GM23338 (cell line): ENCODE results near the gene NTMT1. TPM values are rescaled to one million over a fixed set of nuclear protein-coding genes. Genes with fewer than 3 reads are reported as not detected.

Experiments
- ATAC-seq: fragments of 200-7000 bp; cut with Tn5 transposase; 3 replicates; pipeline ENCODE4 v1.9.1; 2020
- DNase-seq: peaks from one replicate; pipeline ENCODE4 v3.0.0-alpha.2; 2015; ENCODE audit warnings: low spot score
- H2AFZ ChIP-seq: fragments of 200-600 bp; sonication (generic); 2 replicates; pipeline ENCODE4 v1.8.0; 2016; ENCODE audit warnings: antibody characterized with exemption, mild to moderate bottlenecking, moderate library complexity
- H3F3A ChIP-seq: fragments of 200-600 bp; sonication (generic); replicated peaks from 2 replicates; pipeline ENCODE4 v1.8.0; 2017; ENCODE audit warnings: antibody characterized with exemption, mixed run types, low read depth
- H3K27ac ChIP-seq: fragments of 200-600 bp; sonication (generic); 2 replicates; pipeline ENCODE4 v1.6.1; 2016; ENCODE audit warnings: low read depth
- H3K27me3 ChIP-seq: fragments of 200-600 bp; sonication (generic); 2 replicates; pipeline ENCODE4 v1.8.0; 2016; ENCODE audit warnings: mild to moderate bottlenecking, mixed run types, moderate library complexity; ENCODE audit not compliant: insufficient read depth
- H3K36me3 ChIP-seq: fragments of 200-600 bp; sonication (generic); 2 replicates; pipeline ENCODE4 v1.8.0; 2016; ENCODE audit warnings: mild to moderate bottlenecking; ENCODE audit not compliant: insufficient read depth
- H3K4me1 ChIP-seq: fragments of 200-600 bp; sonication (generic); 2 replicates; pipeline ENCODE4 v1.8.0; 2016; ENCODE audit warnings: mild to moderate bottlenecking, moderate library complexity; ENCODE audit not compliant: insufficient read depth
- H3K4me2 ChIP-seq: fragments of 200-600 bp; sonication (generic); 2 replicates; pipeline ENCODE4 v1.7.1; 2017; ENCODE audit warnings: mixed run types
- H3K4me3 ChIP-seq: fragments of 200-600 bp; sonication (generic); 2 replicates; pipeline ENCODE4 v1.6.1; 2016; ENCODE audit warnings: mixed run types
- H3K79me2 ChIP-seq: fragments of 200-600 bp; sonication (generic); replicated peaks from 2 replicates; pipeline ENCODE4 v1.8.0; 2017; ENCODE audit warnings: mild to moderate bottlenecking; ENCODE audit not compliant: insufficient read depth
- H3K9me2 ChIP-seq: fragments of 200-600 bp; sonication (generic); 2 replicates; pipeline ENCODE4 v1.8.0; 2017; ENCODE audit not compliant: insufficient read depth
- H4K20me1 ChIP-seq: fragments of 200-600 bp; sonication (generic); replicated peaks from 2 replicates; pipeline ENCODE4 v1.8.0; 2017; ENCODE audit warnings: mild to moderate bottlenecking; ENCODE audit not compliant: insufficient read depth
- H3K27ac Mint-ChIP-seq: 2 replicates; pipeline ENCODE4 v1.8.0; 2020; ENCODE audit warnings: inconsistent platforms, mild to moderate bottlenecking, moderate library complexity, mixed read lengths
- H3K27me3 Mint-ChIP-seq: 3 replicates; pipeline ENCODE4 v1.8.0; 2022; ENCODE audit warnings: low read depth, mild to moderate bottlenecking, moderate library complexity, mixed read lengths, inconsistent platforms; ENCODE audit not compliant: insufficient read depth, poor library complexity
- H3K36me3 Mint-ChIP-seq: 3 replicates; pipeline ENCODE4 v1.8.0; 2021; ENCODE audit warnings: low read depth, mild to moderate bottlenecking, inconsistent platforms, moderate library complexity, mixed read lengths
- H3K4me1 Mint-ChIP-seq: 3 replicates; pipeline ENCODE4 v1.8.0; 2020; ENCODE audit warnings: mild to moderate bottlenecking, inconsistent platforms, mixed read lengths
- H3K4me3 Mint-ChIP-seq: 3 replicates; pipeline ENCODE4 v1.8.0; 2021; ENCODE audit warnings: moderate library complexity, mild to moderate bottlenecking, inconsistent platforms, mixed read lengths
- H3K9me3 Mint-ChIP-seq: 3 replicates; pipeline ENCODE4 v1.8.0; 2020; ENCODE audit warnings: moderate library complexity, mild to moderate bottlenecking, inconsistent platforms, mixed read lengths
- CREB1 ChIP-seq: fragments of 250-450 bp; sonication (Bioruptor Pico); IDR thresholded peaks from 2 replicates; pipeline ENCODE4 v1.5.0; 2020; ENCODE audit warnings: low read depth, mild to moderate bottlenecking, moderate library complexity
- EZH2phosphoT487 ChIP-seq: fragments of 200-600 bp; sonication (generic); IDR thresholded peaks from one replicate; pipeline ENCODE4 v1.8.1; 2018; ENCODE audit warnings: antibody characterized with exemption; ENCODE audit not compliant: unreplicated experiment
- JUNB ChIP-seq: IDR thresholded peaks from one replicate; pipeline ENCODE4 v1.6.1; 2016; ENCODE audit warnings: antibody characterized with exemption; ENCODE audit not compliant: unreplicated experiment
- NANOG ChIP-seq: IDR thresholded peaks from 2 replicates; pipeline ENCODE4 v1.6.1; 2016; ENCODE audit warnings: antibody characterized with exemption, borderline replicate concordance
- STAT1 ChIP-seq: IDR thresholded peaks from one replicate; pipeline ENCODE4 v1.6.1; 2016; ENCODE audit warnings: antibody characterized with exemption; ENCODE audit not compliant: unreplicated experiment
- ZNF114 ChIP-seq: fragments of 250-450 bp; sonication (Bioruptor Pico); IDR thresholded peaks from 2 replicates; pipeline ENCODE4 v1.5.0; 2020; ENCODE audit warnings: mild to moderate bottlenecking, moderate library complexity
- polyA plus RNA-seq: library from polyadenylated mRNA; unstranded; fragments of >200 nt; fragmentation: Nextera tagmentation; extraction: Ambion mirVana; gene quantifications from 2 replicates; pipeline ENCODE4 v1.2.1, GENCODE V29; 2016
- total RNA-seq: library from RNA; depleted of rRNA; stranded (reverse); fragments of >200 nt; shearing (Covaris generic); gene quantifications from 2 replicates; pipeline ENCODE4 v1.2.3, GENCODE V29; 2014
- TF ChIP-seq, protein P1 (sequence below): fragments of 250-450 bp; sonication (Bioruptor Pico); IDR thresholded peaks from 2 replicates; pipeline ENCODE4 v1.5.0; 2020; ENCODE audit warnings: mild to moderate bottlenecking, moderate library complexity
- TF ChIP-seq, protein P2 (sequence below): IDR thresholded peaks from 2 replicates; pipeline ENCODE4 v1.6.1; 2016; ENCODE audit warnings: antibody characterized with exemption
- TF ChIP-seq, protein P3 (sequence below), 2 experiments: fragments of 200-600 bp in 1 of 2; sonication (generic) in 1 of 2; conservative IDR thresholded peaks; 2 replicates each; pipeline versions ENCODE4 v1.5.1 to v1.6.1; 2016 to 2017; ENCODE audit warnings: antibody characterized with exemption in 2 of 2, low read depth in 2 of 2, mild to moderate bottlenecking in 2 of 2, moderate library complexity in 1 of 2

The NTMT1 gene
- total and polyA plus RNA-seq, 2 experiments from 2014 or later, result 59.4 to 108 TPM

DNA sequence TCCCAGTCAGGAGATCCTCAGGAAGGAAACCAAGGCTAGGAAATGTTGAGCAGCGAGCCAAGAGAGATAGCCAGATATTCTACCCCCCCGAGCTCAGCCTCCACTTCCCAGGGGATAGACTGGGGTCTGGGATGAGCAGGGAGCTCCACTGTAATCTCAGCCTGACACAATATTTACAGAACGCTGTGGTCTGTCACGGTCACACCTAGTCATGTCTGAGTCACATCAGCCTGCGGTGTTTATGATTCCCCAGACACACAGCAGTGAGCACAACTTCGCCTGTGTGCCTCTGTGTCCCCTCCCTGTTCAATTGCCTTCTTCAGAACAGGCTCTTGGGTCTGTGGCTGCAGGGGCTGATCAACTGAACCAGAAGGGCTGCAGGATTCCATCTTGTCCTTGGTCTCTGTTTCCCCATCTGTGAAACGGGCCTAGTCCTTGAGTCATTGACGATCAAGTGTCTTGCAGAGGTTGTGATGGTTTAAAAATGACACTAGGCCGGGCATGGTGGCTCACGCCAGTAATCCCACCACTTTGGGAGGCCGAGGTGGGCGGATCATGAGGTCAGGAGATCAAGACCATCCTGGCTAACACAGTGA is 30.9 kb downstream of the NTMT1 start:
- DNase-seq (no peak), ATAC-seq (no peak)
- Mint-ChIP-seq H3K27ac (no peak overlapping the region), H3K4me3 (no peak overlapping the region), H3K36me3 (no peaks in the 10 kb centered on the region), H3K27me3 (peaks cover 4% of the 10 kb centered on the region), H3K4me1 (no peaks in the 10 kb centered on the region), H3K9me3 (no peaks in the 10 kb centered on the region)
- Histone ChIP-seq H2AFZ (no peak overlapping the region), H4K20me1 (no peaks in the 10 kb centered on the region), H3K9me2 (no peaks in the 10 kb centered on the region), H3K36me3 (no peaks in the 10 kb centered on the region), H3F3A (no peaks in the 10 kb centered on the region), H3K27ac (no peak overlapping the region), H3K4me1 (no peaks in the 10 kb centered on the region; the same call in 1 of the 2 replicates), H3K4me3 (no peak overlapping the region), H3K4me2 (no peak overlapping the region), H3K79me2 (no peaks in the 10 kb centered on the region), H3K27me3 (no peaks in the 10 kb centered on the region)
- TF ChIP-seq, protein P1, sequence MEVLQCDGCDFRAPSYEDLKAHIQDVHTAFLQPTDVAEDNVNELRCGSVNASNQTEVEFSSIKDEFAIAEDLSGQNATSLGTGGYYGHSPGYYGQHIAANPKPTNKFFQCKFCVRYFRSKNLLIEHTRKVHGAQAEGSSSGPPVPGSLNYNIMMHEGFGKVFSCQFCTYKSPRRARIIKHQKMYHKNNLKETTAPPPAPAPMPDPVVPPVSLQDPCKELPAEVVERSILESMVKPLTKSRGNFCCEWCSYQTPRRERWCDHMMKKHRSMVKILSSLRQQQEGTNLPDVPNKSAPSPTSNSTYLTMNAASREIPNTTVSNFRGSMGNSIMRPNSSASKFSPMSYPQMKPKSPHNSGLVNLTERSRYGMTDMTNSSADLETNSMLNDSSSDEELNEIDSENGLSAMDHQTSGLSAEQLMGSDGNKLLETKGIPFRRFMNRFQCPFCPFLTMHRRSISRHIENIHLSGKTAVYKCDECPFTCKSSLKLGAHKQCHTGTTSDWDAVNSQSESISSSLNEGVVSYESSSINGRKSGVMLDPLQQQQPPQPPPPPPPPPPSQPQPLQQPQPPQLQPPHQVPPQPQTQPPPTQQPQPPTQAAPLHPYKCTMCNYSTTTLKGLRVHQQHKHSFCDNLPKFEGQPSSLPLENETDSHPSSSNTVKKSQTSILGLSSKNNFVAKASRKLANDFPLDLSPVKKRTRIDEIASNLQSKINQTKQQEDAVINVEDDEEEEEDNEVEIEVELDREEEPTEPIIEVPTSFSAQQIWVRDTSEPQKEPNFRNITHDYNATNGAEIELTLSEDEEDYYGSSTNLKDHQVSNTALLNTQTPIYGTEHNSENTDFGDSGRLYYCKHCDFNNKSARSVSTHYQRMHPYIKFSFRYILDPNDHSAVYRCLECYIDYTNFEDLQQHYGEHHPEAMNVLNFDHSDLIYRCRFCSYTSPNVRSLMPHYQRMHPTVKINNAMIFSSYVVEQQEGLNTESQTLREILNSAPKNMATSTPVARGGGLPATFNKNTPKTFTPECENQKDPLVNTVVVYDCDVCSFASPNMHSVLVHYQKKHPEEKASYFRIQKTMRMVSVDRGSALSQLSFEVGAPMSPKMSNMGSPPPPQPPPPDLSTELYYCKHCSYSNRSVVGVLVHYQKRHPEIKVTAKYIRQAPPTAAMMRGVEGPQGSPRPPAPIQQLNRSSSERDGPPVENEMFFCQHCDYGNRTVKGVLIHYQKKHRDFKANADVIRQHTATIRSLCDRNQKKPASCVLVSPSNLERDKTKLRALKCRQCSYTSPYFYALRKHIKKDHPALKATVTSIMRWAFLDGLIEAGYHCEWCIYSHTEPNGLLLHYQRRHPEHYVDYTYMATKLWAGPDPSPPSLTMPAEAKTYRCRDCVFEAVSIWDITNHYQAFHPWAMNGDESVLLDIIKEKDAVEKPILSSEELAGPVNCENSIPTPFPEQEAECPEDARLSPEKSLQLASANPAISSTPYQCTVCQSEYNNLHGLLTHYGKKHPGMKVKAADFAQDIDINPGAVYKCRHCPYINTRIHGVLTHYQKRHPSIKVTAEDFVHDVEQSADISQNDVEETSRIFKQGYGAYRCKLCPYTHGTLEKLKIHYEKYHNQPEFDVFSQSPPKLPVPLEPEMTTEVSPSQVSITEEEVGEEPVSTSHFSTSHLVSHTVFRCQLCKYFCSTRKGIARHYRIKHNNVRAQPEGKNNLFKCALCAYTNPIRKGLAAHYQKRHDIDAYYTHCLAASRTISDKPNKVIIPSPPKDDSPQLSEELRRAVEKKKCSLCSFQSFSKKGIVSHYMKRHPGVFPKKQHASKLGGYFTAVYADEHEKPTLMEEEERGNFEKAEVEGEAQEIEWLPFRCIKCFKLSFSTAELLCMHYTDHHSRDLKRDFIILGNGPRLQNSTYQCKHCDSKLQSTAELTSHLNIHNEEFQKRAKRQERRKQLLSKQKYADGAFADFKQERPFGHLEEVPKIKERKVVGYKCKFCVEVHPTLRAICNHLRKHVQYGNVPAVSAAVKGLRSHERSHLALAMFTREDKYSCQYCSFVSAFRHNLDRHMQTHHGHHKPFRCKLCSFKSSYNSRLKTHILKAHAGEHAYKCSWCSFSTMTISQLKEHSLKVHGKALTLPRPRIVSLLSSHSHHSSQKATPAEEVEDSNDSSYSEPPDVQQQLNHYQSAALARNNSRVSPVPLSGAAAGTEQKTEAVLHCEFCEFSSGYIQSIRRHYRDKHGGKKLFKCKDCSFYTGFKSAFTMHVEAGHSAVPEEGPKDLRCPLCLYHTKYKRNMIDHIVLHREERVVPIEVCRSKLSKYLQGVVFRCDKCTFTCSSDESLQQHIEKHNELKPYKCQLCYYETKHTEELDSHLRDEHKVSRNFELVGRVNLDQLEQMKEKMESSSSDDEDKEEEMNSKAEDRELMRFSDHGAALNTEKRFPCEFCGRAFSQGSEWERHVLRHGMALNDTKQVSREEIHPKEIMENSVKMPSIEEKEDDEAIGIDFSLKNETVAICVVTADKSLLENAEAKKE (CRISPR knock-in tag), result no peak
- TF ChIP-seq ZNF114 (CRISPR knock-in tag), result no peak
- TF ChIP-seq STAT1, result no peak
- no peak for TF ChIP-seq JUNB
- TF ChIP-seq CREB1, result no peak
- no peak for TF ChIP-seq EZH2phosphoT487
- TF ChIP-seq, protein P2, sequence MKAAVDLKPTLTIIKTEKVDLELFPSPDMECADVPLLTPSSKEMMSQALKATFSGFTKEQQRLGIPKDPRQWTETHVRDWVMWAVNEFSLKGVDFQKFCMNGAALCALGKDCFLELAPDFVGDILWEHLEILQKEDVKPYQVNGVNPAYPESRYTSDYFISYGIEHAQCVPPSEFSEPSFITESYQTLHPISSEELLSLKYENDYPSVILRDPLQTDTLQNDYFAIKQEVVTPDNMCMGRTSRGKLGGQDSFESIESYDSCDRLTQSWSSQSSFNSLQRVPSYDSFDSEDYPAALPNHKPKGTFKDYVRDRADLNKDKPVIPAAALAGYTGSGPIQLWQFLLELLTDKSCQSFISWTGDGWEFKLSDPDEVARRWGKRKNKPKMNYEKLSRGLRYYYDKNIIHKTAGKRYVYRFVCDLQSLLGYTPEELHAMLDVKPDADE, result no peak
- TF ChIP-seq NANOG, result no peak
- TF ChIP-seq, protein P3, sequence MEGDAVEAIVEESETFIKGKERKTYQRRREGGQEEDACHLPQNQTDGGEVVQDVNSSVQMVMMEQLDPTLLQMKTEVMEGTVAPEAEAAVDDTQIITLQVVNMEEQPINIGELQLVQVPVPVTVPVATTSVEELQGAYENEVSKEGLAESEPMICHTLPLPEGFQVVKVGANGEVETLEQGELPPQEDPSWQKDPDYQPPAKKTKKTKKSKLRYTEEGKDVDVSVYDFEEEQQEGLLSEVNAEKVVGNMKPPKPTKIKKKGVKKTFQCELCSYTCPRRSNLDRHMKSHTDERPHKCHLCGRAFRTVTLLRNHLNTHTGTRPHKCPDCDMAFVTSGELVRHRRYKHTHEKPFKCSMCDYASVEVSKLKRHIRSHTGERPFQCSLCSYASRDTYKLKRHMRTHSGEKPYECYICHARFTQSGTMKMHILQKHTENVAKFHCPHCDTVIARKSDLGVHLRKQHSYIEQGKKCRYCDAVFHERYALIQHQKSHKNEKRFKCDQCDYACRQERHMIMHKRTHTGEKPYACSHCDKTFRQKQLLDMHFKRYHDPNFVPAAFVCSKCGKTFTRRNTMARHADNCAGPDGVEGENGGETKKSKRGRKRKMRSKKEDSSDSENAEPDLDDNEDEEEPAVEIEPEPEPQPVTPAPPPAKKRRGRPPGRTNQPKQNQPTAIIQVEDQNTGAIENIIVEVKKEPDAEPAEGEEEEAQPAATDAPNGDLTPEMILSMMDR (conservative IDR thresholded peaks at IDR 0.05; ENCODE audit: low read depth in 2 of 2), result no peak
